HUES64 (cell line): ENCODE measurements around the gene LAT.

Experiments
- H3K27ac ChIP-seq: 2 replicates; pipeline ENCODE4 v1.7.0; 2013; ENCODE audit warnings: low read depth, low read length, inconsistent platforms
- H3K27me3 ChIP-seq: 2 replicates; pipeline ENCODE4 v1.6.1; 2013; ENCODE audit warnings: mild to moderate bottlenecking, low read length; ENCODE audit not compliant: insufficient read depth
- H3K36me3 ChIP-seq: 2 replicates; pipeline ENCODE4 v1.6.1; 2013; ENCODE audit warnings: mild to moderate bottlenecking, low read length; ENCODE audit not compliant: insufficient read depth
- H3K4me1 ChIP-seq: 2 replicates; pipeline ENCODE4 v1.6.1; 2013; ENCODE audit warnings: mild to moderate bottlenecking, low read length, moderate library complexity; ENCODE audit not compliant: insufficient read depth
- H3K4me3 ChIP-seq: 2 replicates; pipeline ENCODE4 v1.5.1; 2013; ENCODE audit warnings: mild to moderate bottlenecking, low read length, moderate library complexity
- H3K9ac ChIP-seq: 2 replicates; pipeline ENCODE4 v1.6.1; 2013; ENCODE audit warnings: mild to moderate bottlenecking, low read depth, low read length
- H3K9me3 ChIP-seq: 2 replicates; pipeline ENCODE4 v1.6.1; 2013; ENCODE audit warnings: low read depth, low read length; ENCODE audit not compliant: insufficient read depth
- WGBS: fragments of 150-250, 120-280 bp; methylation state at CpG from one replicate; pipeline ENCODE4 v1.1.7; 2013; ENCODE audit warnings: missing lambda C conversion rate; 5-methylcytosine and 5-hydroxymethylcytosine counted together

The LAT gene

GRCh38 chr16:29029168-29029994 is 44.5 kb downstream of the LAT start:
- H3K9ac ChIP-seq: peak overlapping the region; percentile 36; the same call in 1 of the 2 replicates
- 53% methylated on average over 16 of the region's 16 CpGs for whole genome bisulfite sequencing

GRCh38 chr16:29030086-29030840 is 45.4 kb downstream of the LAT start:
- Histone ChIP-seq H3K27ac (no peak overlapping the region), H3K9me3 (no peaks in the 10 kb centered on the region), H3K36me3 (no peaks in the 10 kb centered on the region), H3K4me3 (no peak overlapping the region), H3K27me3 (no peaks in the 10 kb centered on the region), H3K9ac (no peak overlapping the region), H3K4me1 (peaks cover 10% of the 10 kb centered on the region)
- 90% methylated on average over 8 of the region's 8 CpGs for WGBS

More at GRCh38 chr16:29029168-29029994, 44.5 kb downstream of the LAT start:
- no peaks in the 10 kb centered on the region for H3K36me3 ChIP-seq
- H3K9me3 ChIP-seq: no peaks in the 10 kb centered on the region
- H3K27ac ChIP-seq: peak overlapping the region; percentile 59
- no peak overlapping the region for H3K4me3 ChIP-seq
- peaks cover 10% of the 10 kb centered on the region for H3K4me1 ChIP-seq
- H3K27me3 ChIP-seq: no peaks in the 10 kb centered on the region
